Measurements from ENCODE around the gene PTBP1. TPM values are rescaled to one million over a fixed set of nuclear protein-coding genes. Genes with fewer than 3 reads are reported as not detected.

Gene PTBP1
- total and polyA plus RNA-seq, 2 of the 13 experiments (the other 11 are each of a cell fraction or from before 2014, with no cell fraction given), result 195 to 288 TPM

GRCh38 chr19:835210-835810, 38.1 kb downstream of the PTBP1 start:
- no peak overlapping the region for H3K4me2 ChIP-seq (ENCODE audit: low read depth, low read length)
- POLR2A ChIA-PET, result no interaction called here
- peaks cover 37% of the 10 kb centered on the region for H3K4me1 ChIP-seq (ENCODE audit: insufficient read depth, low read length)
- peaks cover 14 to 55% of the 10 kb centered on the region in 2 experiments for H3K27me3 ChIP-seq (ENCODE audit: control insufficient read depth in 1 of 2, insufficient read depth in 2 of 2, low read length in 2 of 2)
- H3K4me3 ChIP-seq (replicated peaks in 1 of 3; ENCODE audit: insufficient read depth in 1 of 3, low read depth in 2 of 3, low read length in 3 of 3), result no peak overlapping the region
- H2AFZ ChIP-seq (ENCODE audit: low read length), result no peak overlapping the region
- no peaks in the 10 kb centered on the region for H3K36me3 ChIP-seq (replicated peaks in 1 of 2; ENCODE audit: control insufficient read depth in 1 of 2, insufficient read depth in 2 of 2, low read length in 2 of 2)
- no peak for FAIRE-seq
- no peaks in the 10 kb centered on the region for H3K79me2 ChIP-seq (ENCODE audit: insufficient read depth, low read length)
- intact Hi-C loops (cut with micrococcal nuclease; ENCODE audit: unreplicated experiment) (no loop called here), in situ Hi-C loops (cut with HindIII; ENCODE audit: extremely low pct_ligation_motif_present, low pct_unique_long_range_greater_than_20kb) (no loop called here)
- no TSS peak for BruUV-seq (replicated peaks)
- H3K9me3 ChIP-seq (ENCODE audit: low read length), result no peaks in the 10 kb centered on the region
- no peak overlapping the region for H3K9ac ChIP-seq (ENCODE audit: insufficient read depth, low read depth, low read length)
- no peak overlapping the region for H3K27ac ChIP-seq (ENCODE audit: extremely low read length, insufficient read depth, low read length)
- whole genome bisulfite sequencing (ENCODE audit: low lambda C conversion rate), result 58% methylated on average over 22 of the region's 36 CpGs
- H4K20me1 ChIP-seq (ENCODE audit: insufficient read depth, low read length), result no peaks in the 10 kb centered on the region
- CTCF ChIA-PET (ENCODE audit: low intra/inter-chr PET ratio, low total read pairs), result no interaction called here
- TF ChIP-seq GMEB2 (CRISPR knock-in tag; IDR thresholded peaks at IDR 0.05; ENCODE audit: low read depth) (no peak), PATZ1 (CRISPR knock-in tag; IDR thresholded peaks at IDR 0.05) (0 out of 2 replicates have a peak, but pooled peaks have one; percentile 35), HNRNPL (IDR thresholded peaks at IDR 0.05; ENCODE audit: low read depth, low read length) (no peak)
- peak; percentile 25; the same call in 2 of the 3 replicates for ATAC-seq
- no peak for DNase-seq (ENCODE audit: low spot score)
